Stimulated activated CD4-positive, alpha-beta T cell treated with anti-CD3 and anti-CD28 coated beads, Interleukin-1b, Interleukin-23, amount 100 ng/mL, for 48 hours (primary cell): Measurements from ENCODE around the gene HIKESHI.
"Not testable (repeated sequence)": the region's sequence is repeated elsewhere in the genome, so short reads cannot be mapped to it uniquely, and the experiment has no call there.

ENCODE experiments used
- DNase-seq: peaks from one replicate; pipeline ENCODE4 v3.0.0-alpha.2; 2020

Gene HIKESHI

GRCh38 chr11:86294026-86294425, 8.0 kb upstream of the HIKESHI start:
- DNase-seq = no peak

DNA sequence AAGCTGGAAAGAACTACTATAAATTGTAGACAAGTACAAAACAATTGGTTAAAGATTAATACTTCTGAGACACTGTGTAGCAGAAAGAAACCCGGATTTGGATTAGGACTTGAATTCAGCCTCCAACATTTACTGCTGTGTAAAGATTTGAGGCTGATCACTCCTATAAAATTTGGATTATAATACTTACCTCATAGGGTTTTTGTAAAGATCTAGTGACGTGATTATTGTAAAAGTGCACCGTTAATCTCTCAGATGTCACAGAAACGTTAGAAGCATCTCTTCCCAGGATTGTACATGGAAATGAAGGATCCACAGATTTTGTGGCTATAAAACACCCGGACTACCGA, 323 bp upstream of the HIKESHI start:
- DNase-seq = no peak

DNA sequence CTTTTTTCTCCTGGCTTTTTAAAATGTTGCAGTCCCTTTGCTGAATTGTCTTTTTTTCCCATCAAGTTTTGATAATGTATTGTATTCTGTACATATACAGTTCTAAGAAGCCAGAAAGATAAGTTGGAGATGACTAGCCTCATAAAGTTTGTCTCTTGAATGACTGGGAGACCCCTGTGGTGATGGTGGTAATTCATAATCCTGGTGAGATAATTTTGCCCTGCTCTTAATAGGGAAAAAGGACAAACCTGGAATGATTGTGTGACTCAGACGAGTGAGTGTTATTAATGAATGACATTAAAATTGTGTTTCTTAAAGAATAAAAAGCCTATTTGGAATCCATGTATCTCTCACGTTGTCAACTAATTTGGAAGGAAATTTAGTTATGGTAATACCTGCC, 1.2 kb downstream of the HIKESHI start:
- no peak for DNase-seq

DNA sequence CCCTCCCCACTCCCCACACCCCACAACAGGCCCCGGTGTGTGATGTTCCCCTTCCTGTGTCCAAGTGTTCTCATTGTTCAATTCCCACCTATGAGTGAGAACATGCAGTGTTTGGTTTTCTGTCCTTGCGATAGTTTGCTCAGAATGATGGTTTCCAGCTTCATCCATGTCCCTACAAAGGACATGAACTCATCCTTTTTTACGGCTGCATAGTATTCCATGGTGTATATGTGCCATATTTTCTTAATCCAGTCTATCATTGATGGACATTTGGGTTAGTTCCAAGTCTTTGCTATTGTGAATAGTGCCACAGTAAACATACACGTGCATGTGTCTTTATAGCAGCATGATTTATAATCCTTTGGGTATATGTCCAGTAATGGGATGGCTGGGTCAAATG, 6.7 kb downstream of the HIKESHI start:
- DNase-seq = not testable (repeated sequence)

DNA sequence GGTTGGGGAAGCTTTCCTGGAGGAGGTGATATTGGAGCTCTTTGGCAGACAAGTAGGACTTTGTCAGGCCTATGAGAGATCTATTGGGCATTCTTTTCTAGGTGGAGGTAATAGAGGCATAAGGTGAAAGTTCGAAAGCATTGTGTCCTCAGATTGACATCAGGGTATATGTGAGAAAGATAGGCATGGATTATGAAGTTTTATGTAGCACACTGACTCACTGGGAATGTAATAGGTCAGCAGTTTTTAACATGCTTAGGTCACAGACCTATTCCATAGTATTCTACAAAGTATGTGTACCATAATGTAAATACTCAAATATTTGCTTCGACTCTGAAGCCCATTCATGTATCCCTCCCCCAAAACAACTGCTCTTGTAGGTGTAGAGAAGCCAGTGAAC, 11.8 kb downstream of the HIKESHI start:
- no peak for DNase-seq

- no peak for DNase-seq
Observed at GRCh38 chr11:86314636-86315035, 12.6 kb downstream of the HIKESHI start.

DNA sequence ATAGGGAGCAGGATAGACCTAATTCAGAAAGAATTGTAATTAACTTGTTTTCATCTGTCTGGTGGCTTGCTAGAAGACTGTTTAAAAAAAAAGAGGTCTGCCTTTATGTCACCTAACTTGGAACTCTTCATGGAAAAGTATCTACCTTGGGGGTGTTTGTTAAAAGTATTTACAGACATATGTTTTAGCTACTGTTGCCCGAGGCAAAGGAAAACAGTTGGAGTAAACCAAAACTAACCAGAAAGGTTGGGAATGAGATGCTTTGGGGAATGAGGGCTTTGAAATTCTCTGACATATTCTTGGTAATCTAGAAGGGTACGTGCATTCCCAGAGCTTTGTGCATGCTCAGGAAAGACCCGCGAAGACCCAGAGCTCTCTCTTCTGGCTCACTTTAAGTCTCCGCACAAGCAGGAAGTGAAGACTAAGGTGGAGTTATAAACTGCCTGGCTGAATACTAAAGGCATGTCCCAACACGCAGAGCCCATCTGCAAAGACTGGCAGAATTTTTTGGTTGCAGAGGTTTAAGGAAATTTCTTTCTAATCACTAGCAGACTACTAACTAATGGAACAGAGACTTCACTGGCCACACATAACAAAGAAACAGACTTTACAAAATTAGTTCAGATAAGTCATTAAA, 33.2 kb downstream of the HIKESHI start:
- DNase-seq = no peak

DNA sequence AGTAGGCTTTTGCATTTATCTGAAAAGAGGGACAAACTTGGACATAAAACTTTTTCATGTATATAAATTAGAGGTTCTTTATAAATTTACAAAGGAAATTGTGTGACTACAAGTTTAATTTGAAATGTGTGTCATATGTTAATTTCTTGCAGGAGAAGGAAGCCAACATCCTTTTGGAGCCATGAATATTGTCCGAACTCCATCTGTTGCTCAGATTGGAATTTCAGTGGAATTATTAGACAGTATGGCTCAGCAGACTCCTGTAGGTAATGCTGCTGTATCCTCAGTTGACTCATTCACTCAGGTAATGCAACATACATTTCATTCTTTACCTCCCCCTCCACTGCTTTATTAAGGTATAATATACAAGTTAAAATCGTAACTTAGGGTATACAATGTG, 35.2 kb downstream of the HIKESHI start:
- DNase-seq = no peak

GRCh38 chr11:86341382-86341781, 39.3 kb downstream of the HIKESHI start:
- DNase-seq = no peak

DNA sequence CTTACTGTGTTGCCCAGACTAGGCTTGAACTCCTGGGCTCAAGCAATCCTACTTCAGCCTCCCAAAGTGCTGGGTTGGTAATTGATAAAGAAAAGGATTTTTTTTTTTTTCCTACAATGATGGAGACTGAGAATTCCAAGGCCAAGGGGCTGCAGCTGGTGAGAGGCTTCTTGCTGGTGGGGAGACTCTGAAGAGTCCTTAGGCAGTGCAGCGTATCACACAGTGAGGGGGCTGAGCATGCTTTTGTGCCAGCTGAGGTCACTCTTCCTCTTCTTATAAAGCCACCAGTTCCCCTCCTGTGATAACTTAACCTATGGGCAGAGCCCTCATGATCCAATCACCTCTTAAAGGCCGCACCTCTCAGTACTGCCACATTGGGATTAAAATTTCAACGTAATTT, 44.5 kb downstream of the HIKESHI start:
- no peak for DNase-seq

GRCh38 chr11:86355256-86355655, 53.2 kb downstream of the HIKESHI start:
- DNase-seq = no peak

GRCh38 chr11:86357412-86357811, 55.4 kb downstream of the HIKESHI start:
- DNase-seq = not testable (repeated sequence)

DNA sequence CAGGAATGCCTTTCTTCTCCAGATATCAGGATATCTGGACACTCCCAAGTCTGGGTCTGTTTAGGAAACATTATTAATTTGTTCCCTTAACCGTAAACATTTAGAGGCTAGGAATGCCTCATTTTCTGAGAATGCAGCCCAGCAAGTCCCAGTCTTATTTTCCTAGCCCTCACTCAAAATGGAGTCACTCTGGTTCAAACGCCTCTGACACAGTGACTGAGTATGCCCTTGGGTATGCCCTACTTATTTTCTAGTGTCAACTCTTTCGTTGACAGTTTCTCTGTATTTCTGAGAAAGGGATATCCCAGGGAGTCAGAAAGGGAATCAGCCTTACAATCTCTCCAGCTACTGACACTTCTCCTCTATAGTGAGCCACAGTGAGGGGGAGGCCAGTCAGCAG, 56.7 kb downstream of the HIKESHI start:
- DNase-seq = no peak

- no peak for DNase-seq
Observed at GRCh38 chr11:86360775-86361395, 58.8 kb downstream of the HIKESHI start.

- no peak for DNase-seq
Observed at GRCh38 chr11:86363424-86363823, 61.4 kb downstream of the HIKESHI start.

DNA sequence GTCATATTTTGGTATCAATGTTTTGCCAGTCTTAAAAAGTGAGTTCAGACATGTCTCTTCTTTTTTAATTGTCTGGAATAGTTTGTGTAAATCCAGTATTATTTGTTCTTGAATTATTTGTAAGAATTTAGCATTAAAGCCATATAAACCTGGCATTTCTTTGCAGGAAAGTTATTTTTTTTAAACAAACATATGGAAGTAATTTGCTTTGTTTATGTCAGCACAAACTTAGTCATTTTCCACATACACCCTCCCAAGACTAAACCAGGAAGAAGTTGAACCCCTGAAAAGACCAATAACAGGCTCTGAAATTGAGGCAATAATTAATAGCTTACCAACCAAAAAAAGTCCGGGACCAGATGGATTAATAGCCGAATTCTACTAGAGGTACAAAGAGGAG, 63.5 kb downstream of the HIKESHI start:
- no peak for DNase-seq

- no peak for DNase-seq
Observed at GRCh38 chr11:86369668-86370067, 67.6 kb downstream of the HIKESHI start.

GRCh38 chr11:86370171-86370570, 68.1 kb downstream of the HIKESHI start:
- no peak for DNase-seq

DNA sequence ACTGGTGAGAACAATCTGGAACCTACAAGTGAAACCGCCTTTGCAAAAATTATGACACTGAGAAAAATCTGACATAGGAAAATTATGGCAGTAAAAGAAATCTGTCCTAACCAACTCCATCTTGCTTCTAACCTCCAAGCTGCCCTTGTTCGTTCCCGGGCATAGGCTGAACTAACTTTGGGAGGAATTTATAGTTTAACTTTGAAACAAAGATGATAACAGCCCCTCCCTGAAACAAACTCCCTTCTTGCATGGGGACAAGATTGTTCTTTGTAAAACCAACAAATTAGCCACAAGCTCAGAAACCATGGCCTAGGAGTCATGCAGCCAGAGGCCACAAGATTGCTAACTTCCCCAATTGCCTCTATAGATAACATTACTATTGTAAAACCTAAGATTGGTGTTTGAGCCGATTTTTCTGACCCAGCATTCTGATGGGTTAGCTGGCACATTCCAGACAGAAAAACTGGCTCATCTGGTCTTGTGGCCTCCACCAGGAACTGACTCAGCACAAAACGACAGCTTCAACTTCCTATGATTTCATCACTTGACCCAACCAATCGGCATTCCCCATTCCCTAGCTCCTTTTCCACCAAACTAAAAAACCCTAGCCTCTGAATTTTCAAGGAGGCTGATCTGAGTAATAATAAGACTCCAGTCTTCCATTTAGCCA, 69.0 kb downstream of the HIKESHI start:
- DNase-seq = no peak

- no peak for DNase-seq
Observed at GRCh38 chr11:86372041-86372440, 70.0 kb downstream of the HIKESHI start.

DNA sequence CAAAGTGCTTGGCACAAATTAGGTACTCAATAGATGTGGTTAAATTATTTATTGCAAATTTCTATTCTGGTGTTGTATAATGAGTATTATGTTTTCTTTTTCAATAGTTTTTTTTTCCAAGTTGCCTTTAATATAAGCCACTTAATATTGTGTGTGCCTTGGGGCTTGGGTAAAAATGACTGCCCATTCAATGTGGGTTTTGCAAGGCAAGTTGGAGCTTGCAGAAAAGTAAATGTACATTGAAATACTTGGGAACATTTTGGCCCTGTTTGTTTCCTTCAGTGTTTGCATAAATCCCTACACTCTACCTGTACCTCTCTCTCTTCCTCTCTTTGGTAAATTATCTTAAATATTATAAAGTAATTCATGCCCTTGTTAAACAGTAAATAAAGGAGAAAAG, 70.5 kb downstream of the HIKESHI start:
- no peak for DNase-seq

DNA sequence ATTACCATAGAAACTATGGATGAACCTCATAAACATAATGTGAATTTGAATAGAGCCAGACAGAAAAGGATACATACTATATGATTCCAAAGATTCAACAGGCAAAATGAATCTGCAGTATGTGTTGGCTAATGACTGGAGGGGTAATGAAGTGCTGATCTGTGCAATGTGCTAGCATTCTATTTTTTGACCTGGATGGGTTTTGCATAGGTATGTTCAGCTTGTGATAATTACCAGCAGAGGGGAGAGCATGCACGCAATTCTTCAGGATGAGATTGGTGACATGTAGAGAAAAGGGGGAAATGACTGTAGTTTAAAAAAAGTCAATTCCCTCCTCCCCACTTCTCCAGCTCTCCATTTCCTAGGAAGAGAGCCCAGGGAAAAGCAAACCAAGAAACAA, 72.0 kb downstream of the HIKESHI start:
- DNase-seq = no peak

DNA sequence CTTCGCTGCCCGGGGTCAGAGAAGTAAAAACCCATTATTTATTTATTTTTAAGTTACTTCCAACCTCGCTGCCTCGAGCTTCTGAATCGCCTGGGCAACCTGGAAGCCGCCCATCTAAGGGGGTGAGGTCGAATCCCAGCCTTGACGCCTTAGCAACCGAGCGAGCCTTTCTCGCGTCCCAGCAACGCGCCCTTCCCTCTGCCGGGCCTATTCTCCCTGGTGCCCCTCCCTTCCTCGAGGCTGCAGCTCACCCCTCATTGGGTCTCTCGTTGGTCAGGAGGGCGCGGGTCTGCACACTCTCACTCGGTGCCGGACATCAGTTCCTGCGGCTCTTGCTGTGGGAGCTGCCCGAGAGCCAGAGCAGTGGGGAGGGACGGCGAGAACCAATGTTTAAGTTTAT, 72.5 kb downstream of the HIKESHI start, which contains the start of gene CCDC81:
Gene CCDC81, plus strand, starts transcription at position 302 of the 400 bp plus-strand sequence. CDS start 277 bp downstream, outside the sequence.
- DNase-seq = no peak

DNA sequence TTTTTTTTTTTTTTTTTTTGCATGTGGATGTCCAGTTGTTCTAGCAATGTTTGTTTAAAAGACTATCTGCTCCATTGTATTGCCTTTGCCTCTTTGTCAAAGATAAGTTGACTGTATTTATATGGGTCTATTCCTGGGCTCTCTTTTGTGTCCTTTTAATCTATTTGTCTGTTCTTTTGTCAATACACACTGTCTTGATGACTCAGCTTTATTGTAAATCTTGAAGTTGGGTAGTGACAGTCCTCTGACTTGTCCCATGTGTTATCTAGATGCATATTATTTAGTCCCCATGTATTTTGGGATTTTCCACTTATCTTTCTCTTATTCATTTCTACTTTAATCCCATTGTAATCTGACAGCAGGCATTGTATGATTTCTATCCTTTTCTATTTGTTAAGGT, 75.9 kb downstream of the HIKESHI start:
- DNase-seq = no peak
